Activated gamma-delta T cell (primary cell): ENCODE data around the gene ULK4.

ENCODE experiments used
- DNase-seq: peaks from one replicate; lab custom pipeline; 2025; lab: John Stamatoyannopoulos, UW

ULK4 gene

DNA sequence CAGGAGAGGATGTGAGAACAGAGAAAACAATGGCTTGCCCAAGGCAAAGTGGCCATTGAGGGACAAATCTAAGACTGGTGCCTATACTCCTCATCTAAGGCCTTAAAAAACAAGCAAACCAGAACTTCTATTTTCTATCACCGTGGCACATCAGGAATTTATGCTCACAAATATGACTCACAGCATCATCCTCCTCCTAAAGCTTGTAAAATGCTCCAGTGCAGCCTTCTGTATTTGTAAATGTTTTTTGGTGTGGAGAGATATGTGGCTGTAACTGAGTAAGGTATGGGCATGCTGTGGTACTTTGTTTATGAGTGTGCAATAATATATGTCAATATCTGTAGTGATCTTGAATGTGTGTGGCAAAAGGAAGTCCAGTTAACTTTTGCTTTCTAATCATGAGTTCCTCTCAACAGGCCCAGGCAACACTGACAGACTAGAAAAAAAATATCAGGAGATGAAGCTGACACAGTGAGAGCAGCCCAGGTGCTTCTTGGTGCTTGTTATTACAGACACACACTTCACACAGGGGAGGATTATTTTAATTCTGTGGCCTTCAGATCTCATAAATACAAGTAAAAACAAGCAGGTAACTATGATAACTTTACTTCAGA lies 702.3 kb downstream of the ULK4 start:
- DNase-seq: no peak

DNA sequence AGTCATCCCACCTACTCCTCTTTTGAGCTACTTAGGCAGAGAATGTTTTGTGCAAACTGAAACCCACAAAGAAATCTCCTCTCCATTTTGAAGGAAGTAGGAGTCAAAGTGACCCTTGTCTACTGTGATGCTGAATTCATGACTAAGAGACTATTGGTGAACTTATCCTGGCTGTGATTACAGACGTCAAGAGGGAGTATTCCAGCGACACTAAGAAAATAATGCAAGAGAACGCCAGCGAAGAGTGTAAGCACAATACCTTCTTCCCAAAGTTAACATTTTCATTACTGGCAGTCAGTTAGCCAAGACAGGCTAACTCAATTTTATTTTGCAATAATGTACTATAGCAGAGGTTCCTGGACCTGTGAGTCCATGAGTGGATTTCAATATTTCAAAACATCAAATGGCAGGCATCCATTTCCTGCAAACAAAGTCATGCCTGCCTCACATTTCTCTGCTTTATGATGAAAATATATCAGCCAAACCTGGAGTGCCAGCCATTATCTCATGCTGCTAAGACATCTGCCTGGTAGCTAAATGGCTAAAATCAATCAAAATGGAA lies 703.6 kb downstream of the ULK4 start:
- no peak for DNase-seq

DNA sequence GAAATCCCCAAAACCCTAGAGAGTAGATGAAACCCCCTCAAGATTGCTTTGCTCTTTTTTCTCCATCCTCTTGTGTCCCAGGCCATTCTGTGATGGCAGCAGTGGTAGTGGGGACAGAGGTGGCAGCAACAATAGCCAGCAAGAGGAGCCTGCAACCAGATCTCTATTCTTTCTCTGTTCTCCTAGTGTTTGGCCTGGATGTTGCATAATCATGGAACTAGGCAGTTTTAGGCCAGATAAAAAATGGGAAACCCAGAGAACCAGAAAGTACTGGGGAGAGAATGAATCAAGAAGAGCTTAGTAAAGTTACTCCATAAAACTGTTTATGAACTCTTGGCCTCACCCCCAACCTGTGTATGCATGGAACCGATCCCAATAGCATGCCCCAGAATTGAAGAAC lies 710.3 kb downstream of the ULK4 start:
- DNase-seq: no peak

DNA sequence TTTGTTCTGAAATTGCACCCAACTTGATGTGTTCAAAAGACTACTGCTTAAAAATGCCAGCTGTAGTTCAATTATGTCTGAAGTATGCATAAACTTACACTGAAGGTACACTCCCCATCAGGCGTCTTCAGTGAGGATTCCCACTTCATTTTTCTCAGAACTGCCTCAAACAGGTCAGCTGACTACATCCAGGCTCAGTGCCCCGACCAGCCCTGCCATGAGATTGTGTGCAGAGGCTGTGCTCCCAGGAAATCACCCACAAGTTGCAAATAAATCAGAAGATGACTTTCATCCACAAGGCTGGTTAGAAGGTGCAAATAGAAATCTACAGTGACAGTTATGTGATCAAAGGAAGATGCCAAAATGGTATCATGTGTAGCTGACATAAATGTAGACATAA lies 711.1 kb downstream of the ULK4 start:
- DNase-seq: no peak

DNA sequence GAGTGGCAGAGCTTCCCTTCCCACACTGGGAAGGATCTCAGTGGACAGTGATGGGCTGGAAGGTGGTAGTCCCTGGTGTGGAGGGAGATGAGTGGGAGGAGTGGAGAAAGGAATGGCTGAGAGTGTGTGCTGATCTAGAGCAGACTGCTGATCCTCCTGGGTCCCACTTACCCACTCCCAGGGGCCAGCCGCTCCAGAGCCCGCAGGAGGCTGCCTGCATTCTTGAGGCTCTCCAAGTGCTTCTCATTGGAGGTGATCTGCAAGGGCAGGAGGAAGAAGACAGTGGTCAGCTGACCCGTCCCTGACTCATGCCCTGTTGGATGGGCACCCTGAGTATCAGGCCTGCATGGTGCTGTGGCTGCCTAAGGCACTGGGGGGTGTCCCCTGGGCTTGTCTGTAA lies 712.6 kb downstream of the ULK4 start:
- DNase-seq: no peak

DNA sequence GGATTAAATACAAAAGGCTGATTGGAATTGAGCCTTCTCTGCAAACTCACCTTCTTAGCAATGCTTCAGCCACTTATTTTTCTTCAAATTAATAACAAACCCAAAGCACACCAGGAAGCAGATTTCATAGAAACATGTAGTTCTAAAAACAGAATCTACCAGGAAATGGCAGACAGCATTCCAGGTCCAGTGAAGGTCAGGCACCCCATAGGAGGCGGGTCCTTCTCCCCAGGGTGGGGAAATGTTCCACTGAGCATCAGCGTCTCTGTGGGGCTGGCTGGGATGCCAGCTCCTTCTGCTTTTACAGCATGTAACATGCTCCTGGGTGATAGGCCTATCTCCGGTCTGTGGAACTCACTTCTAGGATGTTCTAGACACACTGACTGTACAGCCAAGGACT lies 713.4 kb downstream of the ULK4 start:
- no peak for DNase-seq

DNA sequence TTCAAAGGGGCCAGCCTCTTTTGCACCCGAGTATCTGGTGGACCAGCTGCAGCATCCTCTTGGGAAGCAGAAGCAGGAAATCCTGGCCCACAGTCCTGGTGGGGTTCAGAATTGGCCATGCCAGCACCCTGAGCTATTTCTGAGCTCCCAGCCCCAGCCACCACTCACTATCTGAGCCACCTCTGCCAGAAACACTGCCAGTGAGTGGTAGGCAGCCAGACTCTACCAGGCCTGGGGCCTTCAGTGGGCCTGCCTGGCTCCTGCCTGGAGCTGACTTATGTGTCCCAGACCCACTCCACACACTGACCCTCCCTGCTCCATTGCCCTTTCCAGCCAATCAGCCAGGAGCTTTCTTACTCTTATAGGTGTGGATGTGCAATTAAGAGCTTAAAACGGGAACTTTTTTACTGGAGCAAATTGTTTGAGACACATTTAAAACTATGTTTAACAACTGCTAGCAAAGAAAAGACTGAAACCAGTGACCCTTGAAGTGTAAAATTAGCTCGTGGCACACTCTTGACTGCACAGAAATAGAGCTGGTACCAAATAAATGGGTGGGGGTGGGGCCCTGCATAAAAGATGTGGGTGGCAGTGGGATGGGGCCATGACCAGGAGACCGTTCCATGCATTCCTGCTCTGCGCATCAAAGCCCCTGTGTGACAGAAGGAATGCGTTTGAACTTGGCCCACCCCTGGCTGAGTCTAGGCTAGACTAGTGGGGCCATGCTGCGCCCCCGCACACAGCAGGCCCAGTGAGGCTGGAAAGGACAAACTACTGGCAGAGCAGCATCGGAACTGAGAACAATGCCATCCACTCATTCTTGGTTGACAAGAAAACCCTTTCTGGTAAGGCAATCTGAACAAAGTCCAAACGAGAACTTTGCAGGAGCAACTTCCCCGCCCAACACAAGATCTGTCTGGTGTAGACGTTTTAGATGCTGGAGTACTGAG lies 714.6 kb downstream of the ULK4 start:
- DNase-seq: no peak

DNA sequence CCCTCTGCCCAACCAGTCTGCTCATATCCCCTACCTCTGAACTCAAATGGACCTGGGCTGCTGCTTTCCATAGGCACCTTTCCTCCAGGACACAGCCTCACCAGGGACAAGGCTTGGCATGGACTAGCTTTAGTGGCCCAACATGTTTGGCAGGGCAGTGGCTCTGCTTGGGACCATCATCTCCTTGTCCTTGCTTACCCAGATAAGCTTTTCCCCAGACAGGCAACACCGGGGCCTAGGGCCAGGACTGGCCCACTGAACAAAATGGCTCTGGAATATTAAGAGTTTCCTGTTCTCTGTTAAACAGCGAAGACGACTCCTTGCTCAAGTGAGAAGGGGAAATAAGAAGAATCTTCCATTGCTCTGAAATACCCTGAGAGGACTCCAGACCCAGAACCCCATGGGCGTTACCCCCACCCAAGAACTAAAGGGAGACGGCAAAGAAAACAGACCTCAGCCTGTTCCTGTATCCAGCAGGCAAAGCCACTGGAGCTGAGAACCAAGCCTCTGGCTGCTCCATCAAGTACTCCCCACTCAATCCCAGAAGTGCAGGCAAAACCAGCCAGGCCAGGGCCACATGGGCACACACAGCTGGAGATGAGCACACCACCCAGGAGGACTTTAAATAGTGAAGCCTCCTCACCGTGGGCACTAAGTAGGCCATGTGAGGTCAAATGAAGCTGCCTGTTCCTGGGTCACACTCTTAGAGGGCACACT lies 717.1 kb downstream of the ULK4 start:
- DNase-seq: no peak

DNA sequence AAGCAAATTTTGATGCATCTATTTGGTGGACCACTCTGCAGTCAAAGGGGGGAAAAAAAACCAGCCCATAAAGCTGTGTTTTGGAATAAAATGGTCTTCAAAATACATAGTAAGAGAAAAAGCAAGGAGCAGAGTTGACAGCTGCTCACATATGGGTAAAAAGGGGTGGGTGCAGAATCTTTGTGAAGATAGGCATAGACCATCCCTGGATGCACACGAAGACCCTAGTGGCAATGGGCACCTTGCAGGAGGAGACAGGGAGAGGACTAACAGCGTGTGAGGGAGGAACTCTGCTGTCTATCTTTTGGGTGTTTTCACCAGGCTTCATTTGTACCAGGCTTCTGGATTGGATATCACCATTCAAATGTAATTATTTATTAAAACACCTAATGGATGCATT lies 718.7 kb downstream of the ULK4 start:
- DNase-seq: no peak

DNA sequence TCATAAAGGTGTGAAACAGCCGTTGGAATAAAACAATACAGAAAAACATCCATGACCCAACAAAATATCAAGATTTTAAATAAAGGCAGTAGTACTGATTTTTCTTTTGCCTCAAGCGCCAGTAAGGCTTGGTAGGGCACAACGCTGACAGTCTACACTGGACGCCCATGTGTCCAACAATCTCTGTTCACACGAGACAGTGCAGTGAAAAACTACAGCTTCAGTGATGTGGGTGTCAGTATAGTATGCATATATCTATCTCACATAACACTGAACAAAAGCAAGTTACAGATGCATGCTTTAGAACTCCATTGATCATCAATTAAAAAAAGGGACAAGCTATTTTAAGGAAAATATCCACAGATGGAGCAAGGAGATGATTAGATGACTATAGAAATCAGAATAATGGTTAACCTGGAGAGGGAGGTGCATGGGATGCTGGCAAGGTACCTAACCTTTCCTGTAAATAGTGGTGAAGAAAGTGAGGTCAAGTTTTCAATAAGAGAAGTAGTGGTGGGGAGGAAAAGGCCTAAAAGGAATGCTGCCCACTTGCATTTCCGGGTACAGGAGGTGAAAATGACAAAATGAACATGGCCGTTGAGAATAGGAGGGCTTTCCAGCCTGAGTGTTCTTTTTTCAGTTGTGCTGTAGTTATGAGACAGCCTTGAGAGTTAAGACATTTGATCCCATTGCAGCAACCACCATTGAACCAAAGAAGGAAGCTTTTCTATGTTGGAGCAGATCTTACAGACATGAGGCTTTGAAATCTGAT lies 719.9 kb downstream of the ULK4 start:
- DNase-seq: no peak

DNA sequence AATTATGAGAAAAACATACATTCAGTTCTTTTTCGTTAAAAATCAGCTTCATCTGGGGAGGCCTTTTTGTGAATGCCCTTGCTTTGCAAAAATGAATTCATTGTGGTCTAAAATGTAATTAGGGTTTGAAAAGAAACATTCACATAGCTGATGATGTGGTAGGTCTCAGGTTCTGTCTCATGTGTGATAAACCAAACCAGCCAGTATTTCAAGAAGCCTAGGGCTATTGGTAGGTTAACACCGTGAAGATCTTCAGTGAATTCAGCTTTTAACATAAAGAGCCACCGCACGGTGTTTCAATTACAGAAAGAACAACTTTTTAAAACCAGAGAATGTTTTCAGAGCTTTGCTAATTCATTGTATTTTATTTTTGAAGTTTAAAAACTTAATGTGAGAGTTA lies 720.7 kb downstream of the ULK4 start:
- no peak for DNase-seq

DNA sequence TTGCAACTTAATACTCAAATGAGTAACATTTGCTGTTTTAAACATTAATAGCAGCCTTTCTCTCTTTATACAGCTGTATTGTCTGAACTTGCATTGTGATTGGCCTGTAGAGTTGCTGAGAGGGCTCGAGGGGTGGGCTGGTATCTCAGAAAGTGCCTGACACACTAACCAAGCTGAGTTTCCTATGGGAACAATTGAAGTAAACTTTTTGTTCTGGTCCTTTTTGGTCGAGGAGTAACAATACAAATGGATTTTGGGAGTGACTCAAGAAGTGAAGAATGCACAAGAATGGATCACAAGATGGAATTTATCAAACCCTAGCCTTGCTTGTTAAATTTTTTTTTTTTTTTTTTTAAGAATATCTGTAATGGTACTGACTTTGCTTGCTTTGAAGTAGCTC lies 722.3 kb downstream of the ULK4 start:
- DNase-seq: no peak

DNA sequence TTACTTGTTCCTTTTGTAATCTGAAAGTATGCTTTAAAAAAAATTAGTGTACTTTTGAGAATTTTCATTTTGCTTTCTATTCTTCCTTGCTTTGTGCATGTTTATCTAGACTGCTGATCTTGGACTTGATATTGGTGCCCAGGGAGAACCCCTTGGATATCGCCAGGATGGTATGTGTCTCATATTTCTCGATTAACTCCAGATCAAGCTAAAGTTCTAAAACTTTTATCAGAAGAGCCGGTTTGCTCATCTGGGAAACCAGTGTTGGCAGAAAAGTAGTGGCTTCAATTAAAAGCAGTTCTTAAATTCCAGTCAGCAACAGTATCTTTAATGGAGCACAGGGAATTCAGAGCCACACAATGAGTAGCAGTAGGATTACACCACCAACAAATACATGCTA lies 724.0 kb downstream of the ULK4 start:
- DNase-seq: no peak

DNA sequence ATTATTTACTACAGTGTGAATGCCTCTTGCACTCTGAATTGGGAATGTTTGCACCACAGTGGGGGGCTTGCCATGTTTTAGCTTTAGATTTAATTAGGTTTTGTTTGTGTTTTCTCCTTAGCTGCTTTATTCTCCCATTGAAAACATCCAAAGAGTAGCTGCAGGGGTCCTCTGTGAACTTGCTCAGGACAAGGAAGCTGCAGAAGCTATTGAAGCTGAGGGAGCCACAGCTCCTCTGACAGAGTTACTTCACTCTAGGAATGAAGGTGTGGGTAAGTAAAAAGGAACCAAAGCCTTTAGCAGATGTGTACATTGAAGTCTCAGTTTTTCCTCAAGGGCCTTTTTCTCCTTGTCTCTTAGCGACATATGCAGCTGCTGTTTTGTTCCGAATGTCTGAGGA lies 725.7 kb downstream of the ULK4 start:
- no peak for DNase-seq

DNA sequence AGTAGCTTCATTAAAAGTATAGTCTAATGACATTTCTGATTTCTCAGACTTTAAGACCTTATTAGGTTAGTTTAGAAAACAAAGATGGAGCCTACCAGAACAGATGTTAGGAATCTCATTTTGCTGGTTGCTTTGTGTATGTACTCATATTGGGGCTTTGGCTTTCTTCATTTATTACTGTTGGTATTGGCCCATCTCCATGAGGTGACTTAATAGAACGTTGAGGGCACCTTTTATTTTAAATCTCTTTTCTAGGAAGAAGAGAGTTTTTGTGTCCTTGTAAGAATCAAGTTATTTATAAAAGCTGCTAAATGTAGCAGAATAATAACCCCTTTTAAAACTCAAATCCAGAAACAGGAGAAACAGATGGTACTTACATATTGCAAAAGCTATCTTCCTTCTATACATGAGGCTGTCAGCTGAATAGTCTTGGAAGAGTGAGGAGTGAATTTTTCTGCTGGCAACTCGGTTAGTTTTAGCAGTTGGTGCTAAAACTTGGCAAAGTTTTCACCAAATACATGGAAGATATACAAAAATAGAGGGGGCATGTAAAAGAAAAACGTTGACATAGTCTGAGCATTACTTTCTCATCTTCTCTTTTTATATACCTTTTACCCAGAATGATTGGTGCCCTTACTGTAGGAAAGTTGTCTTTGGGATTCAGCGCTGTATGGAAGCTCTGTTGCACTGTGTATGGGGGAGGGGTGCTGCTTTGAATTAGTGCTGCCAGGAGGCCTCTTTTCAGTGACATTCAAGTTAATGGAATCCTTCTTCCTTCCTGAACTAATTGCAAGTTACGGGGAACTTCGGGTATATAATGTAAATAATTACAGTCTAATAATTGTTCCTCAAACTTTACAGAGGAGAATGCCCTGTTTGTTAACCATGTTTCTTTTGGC lies 726.8 kb downstream of the ULK4 start:
- DNase-seq: no peak

DNA sequence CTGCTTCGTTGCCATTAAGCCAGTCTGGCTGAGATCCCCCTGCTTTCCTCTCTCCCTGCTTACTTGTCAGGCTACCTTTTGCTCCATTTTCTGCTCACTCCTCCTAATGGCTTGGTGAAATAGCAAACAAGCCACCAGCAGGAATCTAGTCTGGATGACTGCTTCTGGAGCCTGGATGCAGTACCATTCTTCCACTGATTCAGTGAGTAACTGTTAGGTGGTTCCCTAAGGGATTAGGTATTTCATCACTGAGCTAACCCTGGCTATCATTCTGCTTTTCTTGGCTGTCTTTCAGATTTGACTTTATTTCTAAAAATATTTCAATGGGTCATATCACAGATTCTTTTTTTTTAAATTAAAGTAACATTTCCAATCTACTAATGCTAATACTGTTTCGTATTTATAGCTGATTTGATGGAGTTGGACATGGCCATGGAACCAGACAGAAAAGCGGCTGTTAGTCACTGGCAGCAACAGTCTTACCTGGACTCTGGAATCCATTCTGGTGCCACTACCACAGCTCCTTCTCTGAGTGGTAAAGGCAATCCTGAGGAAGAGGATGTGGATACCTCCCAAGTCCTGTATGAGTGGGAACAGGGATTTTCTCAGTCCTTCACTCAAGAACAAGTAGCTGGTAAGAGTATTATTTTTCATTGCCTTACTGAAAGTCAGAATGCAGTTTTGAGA lies 737.6 kb downstream of the ULK4 start:
- DNase-seq: no peak

DNA sequence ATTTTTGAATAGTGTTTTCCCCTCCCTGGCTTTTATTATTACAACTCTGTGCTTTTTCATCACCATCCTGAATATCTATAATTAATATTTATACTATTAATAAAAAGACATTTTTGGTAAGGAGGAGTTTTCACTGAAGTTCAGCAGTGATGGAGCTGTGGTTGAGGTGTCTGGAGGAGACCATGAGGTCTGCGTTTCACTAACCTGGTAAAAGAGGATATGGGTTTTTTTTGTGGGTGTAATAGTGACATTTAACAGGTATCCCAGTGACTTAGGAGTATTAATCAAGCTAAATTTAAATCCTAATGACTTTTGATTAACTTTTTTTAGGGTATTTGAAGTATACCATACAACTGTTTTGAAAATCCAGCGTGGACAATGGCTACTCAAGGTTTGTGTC lies 738.2 kb downstream of the ULK4 start:
- no peak for DNase-seq

DNA sequence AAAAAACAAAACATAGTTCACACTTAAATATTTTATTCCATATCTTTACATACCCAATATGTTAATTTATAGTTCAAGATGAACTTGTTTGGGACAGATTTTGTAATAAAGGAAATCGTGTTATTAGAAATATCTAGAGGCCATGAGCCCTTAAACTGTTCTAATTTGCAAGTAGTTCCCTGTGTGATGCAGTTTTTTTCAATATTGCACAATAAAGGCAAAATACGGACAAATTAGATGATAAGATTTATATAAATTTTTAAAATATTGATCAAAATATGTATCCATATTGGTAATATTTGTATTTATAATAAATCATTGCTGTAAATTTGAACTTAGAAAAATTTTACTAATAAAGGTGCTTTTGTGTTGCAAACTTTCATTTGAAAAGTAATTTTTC lies 738.8 kb downstream of the ULK4 start:
- DNase-seq: no peak

DNA sequence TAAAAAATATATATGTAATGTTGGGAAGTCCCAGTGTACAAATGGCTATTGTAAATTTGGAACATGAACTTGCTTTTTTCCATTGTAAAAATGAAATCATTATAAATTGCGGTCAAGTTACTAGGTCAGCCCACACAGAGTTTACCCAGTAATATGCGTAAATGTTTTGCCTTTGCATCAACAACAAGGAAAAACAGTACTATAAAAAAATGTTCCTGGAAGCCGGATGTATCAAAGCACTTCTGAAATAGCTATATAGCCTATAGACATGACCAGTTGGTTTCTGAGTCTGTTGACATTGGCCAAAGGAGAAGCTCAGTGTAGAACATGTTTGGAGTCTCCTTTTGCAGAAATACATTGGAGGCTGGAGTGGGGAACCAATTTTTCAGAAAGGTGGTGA lies 739.4 kb downstream of the ULK4 start:
- DNase-seq: no peak

DNA sequence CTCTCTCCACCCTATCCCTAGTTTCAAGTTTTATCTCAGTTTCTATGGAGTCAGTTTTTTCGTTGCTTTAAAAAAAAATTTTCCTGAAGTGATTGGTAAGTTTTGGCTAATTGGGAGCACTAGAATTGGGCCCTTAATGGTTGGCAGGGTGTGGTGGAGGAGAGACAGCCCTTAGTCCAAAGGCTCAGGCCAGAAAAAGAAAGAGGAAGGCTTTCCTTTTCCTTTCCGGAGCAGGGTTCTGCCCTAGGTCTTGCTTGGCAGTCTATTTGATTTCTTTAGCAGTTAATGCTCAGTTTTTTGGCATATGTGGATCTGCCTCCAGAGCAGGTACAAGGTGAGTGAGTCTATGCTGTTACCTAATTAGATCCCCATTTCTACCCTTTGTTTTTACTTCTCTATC lies 739.9 kb downstream of the ULK4 start:
- DNase-seq: no peak
